Midbrain (tissue), 1 donor: Measurements from ENCODE around the gene ADAM10.
A peak's percentile ranks its signal among the peaks of the same experiment; 100 is the strongest.

Source experiments
- DNase-seq: peaks from one replicate; lab custom pipeline; 2025; lab: John Stamatoyannopoulos, UW

ADAM10 gene

DNA sequence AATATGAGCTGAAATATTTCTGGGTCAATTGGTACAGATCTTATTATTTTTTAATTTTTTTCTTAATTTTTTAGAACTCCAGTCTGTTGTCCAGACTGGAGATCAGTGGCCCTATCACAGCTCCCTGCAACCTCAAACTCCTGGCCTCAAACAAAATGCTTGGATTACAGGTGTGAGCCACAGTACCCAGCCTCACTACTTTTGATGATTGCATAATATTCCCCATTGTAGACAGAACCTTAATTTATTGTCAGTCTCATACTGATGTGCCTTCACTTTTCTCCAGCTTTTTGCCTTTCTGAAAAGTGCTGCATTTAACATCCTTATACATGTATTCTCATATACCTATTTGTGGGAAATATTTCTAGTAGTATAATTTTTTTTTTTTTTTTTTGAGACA lies 172.8 kb downstream of the ADAM10 start:
- no peak for DNase-seq

DNA sequence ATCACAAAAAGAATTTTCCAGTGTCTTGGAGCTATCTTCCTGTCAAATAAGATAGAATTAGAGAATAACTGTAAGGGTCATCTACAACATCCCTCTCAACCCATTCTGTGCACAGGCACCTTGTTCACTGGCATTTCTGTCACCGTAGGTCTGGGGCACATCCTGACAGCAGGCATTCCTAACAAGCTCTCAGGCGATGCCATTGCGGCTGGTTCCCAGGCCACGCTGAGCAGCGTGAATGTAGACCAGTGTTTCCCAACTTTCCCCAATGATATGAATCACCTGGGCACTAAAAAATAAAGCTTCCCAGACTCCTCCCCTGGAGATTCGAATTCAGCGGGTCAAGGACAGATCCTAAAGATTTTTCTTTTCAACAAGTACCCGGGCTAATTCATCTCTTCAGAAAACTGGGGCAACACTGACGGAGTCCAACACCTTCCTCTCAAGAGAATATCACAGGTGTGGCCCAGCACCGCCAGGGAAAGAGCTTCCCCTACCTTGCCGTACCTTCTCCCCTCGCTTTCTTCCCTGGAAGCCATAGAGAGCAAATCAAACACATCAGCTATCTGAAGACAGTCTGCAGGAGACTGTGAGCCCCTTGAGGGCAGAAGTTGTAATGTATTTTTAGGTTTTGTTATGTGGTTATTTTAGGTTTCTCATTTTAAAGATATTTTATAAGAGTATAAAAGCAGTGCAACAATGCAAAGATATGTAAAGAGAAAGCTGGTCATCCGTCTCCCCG lies 174.3 kb downstream of the ADAM10 start:
- no peak for DNase-seq

DNA sequence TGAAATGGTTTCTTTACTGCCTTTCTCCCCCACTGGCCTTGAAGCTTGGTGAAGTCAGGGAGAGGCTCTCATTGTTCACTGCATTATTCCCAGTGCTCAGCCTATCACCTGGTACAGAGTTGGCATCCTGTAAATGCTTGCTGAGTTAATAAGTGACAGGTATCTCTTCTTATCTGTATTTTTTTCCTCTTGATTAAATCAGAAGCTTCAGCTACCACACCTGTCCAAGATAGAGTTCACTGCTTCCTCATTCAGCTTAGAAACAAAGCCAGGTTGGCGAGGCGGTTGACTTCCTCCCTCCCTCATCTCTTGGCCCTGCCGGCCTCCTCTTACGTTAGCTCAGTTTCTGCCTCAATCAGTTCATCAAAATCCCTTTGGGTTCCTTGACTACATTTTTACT lies 174.9 kb downstream of the ADAM10 start:
- no peak for DNase-seq

DNA sequence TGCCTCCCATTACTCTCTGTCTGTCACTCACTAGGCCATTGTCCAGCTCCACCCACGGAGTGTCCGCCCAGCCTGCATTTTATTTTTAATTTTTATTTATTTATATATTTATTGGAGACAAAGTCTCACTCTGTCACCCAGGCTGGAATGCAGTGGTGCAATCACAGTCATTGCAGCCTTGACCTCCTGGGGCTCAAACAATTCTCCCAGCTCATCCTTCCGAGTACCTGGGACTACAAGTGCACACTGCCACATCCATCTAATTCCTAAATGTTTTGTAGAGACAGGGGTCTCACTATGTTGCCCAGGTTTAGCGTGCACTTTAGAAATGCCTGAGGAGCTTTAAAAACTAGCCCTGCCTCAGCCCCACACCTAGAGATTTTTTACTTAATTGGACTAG lies 176.2 kb downstream of the ADAM10 start:
- no peak for DNase-seq

DNA sequence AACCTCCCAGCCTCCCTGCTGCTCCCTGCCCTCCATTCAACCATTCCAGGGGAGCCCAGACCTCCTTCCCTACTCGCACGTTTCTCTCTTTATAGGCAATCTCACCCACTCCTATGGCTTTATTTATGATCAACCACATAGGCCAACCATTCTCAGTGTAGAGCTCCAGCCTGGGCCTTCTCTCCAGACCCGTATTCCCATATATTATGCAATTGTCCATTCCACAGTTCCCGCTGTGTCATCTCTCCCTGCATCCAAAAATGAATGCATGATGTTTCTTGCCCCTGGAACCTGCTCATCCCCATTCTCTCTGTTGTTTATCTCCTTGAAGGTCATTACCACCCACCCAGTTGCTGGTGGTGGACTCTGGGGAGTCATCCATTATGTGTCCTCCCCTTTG lies 177.0 kb downstream of the ADAM10 start:
- no peak for DNase-seq

DNA sequence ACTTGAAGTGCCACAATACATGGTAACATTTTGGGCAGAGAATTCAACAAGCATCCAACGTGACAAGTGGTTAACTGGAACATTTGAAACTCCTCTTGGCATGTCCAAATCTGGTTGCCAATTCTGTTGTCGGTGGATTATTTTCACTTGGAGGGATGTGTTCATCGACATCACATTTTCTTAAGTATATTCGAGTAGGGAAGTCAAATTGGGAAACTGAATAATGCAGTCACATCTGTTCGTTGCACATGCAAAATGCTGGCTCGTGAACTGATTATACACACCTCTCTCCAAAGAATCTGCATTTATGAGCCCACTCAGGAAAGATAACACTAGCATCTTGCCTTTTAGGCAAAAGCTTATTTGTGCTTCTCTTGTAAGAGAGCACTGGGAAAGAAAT lies 178.0 kb downstream of the ADAM10 start:
- no peak for DNase-seq

DNA sequence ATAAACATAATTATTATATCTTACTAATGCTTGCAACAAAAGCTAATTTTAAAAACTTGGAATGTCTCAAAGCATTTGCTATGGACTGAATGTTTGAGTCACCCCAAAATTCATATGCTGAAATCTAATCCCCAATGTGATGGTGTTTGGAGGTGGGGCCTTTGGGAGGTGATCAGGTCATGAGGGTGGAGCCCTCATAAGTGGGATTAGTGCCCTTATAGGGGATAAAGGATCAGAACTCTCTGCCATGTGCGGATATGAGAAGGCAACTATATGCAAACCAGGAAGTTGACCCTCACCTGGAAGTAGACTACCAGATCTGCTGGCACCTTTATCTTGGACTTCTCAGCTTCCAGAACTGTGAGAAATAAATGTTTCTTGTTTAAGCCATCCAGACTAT lies 180.1 kb downstream of the ADAM10 start:
- no peak for DNase-seq

DNA sequence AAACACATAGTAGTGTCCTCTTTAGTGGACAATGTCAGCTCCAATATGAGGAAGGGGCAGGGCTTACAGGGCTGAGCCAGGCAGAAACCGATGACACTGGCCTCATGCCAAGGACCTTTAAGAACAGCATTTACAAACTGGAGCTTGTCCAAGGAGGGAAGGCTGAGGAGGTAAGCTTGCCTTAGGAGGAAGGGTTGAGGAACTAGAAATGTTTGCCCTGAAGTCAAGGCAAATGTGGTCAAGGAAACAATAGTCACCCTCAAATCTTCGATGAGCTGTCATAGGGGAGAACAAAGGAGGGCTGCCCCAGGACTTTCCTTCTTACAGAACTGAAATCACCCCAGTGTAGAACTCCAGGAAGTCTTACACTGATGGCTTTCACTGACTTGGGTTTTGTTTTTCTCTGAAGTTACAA lies 181.3 kb downstream of the ADAM10 start:
- DNase-seq = peak; percentile 19

DNA sequence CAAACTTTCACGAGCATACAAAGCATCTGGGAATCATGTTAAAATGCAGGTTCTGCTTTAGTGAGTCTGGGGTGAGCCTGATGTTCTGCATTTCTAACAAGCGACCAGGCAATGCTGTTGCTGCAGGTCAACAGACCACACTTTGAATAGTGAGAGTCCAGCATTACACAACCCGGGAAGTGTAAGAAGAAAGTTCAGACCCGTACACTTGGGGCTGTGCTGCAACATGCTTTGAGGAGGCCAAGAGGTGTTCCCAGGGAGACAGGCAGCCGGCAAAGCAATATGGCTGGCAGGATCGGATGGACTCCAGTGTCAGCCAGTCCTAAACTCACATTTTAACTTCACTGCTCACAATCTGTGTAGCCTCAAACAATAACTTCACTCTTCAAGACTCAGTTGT lies 183.5 kb downstream of the ADAM10 start:
- DNase-seq = no peak

DNA sequence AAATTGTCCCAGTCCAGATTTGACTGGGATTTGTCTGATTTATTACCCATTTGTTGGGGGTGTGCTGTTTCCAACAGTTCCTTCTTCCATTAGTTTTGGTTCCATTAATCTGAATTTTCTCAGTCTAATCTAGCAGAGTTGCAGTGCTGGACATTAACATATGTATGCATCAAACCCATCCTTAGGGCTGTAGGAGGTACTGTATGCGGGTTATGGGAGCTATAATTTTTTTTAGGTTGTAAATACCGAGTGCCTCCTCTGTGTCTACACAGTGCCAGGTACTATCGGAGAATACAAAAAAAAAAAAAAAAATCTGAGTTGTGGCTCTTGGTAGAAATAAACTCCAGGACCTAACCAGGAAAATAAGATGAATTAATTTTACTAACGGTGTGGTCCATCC lies 183.9 kb downstream of the ADAM10 start:
- DNase-seq = no peak

DNA sequence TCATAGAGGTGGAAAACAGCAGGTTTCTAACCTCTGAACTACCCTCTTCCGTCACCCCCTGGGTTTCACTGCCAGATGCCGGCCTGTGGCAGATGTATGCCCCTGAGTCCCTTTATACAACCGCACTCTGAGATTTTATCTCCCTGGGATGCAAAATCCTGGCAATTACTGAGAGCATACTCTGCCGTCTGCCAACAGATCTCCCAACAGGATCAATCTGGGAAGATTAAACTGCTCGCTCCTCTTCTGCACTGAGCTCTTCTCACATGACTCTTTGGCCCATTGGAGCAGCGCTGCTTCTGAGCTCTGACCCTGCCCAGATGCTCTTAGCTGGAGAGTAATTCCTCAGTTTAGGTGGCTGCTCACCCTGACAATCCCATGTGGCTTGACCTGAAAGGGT lies 184.5 kb downstream of the ADAM10 start:
- no peak for DNase-seq

DNA sequence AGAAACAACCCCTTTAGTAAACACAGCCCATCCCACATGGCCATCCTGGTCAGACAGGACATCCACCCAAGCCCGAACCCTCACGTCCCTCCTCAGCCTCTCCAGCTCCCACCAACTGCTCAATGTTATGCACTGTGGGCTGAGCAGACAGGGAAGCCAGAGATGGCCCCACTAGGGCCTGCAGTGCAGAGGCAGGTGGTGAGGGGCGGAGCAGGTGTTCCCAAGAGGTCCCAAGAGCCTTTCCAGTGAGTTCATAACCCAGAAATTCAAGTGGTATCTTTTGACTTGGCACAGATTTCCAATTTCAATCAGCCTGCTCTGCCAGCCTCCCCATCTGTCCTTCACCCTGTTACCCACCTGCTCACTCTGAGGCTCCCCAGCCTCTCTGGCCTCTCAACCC lies 187.4 kb downstream of the ADAM10 start:
- DNase-seq = no peak

DNA sequence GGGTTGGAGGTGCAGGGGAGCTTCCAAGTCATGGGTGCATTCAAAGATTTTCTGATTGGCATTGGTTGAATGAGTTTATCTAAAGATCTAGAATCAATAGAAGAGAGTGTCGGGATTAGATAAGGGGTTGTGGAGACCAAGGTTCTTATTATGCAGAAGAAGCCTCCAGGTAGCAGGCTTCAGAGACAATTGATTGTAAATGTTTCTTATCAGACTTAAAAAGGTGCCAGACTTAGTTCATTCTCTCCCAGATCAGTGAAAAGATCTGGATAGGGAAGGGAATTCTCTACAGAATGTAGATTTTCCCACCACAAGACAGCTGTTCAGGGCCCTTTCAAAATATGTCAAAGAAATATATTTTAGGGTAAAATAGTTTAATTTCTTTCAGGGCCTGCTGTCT lies 188.2 kb downstream of the ADAM10 start:
- DNase-seq = no peak

DNA sequence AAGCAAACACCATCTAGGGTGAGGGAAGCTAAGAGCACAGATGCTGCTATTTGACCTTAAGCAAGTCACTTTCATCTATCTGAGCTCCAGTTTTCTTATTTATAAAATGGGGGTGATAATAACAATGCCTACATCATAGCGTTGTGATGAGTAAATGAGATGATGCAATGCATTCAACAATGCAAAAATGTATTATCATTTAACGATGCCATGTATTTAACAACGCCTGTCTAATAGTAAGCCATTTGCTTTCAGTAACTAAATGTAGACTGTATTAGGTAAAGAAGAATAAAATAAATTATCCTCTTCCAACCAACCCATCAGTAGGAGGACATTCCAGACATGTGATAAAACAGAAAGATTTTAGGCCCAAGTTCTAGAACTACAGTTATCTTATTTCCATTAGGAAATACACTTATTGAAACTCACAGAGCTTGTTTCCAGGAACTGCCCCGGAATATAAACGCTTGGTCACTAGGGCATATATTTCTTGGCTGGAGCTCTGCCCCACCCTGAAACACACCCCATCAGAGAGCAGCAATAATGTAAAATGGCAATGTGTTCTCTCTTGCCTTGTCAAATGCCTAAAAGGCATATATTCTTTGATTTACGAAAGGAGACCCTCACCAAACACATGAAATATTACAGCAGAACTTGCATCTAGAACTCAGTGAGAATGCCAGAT lies 189.5 kb downstream of the ADAM10 start:
- no peak for DNase-seq

DNA sequence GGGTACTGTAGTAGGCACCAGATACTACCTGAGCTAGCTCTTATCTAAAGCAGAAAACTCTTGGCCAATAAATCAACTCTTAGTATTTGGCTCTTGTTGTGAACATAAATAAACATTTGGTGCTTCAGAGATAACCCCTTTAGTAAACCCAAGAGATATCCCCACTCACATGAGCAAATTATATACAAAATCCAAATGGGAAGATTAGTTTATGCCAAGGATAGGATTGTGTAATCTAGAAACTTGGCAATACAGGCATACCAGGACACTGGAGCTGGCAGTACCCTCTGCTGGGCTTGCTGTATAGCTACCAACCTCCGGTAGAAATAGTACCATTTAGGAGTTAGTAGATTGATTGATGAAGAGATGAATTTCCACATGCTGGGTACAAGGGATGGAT lies 190.7 kb downstream of the ADAM10 start:
- DNase-seq = no peak

DNA sequence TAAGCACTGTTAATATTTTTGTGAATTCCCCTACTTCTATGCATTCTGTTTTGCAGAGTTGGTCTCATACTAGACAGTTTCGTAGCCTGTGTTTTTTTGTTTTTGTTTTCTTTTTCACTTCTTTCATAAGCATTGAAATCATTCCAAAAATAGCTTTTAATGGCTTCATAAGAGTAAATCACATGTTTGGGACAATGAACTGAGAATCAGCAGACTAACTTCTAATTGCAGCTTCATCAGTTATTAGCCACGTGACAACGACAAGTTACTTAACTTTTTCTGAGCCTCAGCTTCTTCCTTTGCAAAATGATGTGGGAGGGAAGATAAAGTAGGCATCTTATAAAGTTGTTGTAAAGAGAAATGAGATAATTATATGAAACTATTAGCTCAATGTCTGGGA lies 193.0 kb downstream of the ADAM10 start:
- no peak for DNase-seq

DNA sequence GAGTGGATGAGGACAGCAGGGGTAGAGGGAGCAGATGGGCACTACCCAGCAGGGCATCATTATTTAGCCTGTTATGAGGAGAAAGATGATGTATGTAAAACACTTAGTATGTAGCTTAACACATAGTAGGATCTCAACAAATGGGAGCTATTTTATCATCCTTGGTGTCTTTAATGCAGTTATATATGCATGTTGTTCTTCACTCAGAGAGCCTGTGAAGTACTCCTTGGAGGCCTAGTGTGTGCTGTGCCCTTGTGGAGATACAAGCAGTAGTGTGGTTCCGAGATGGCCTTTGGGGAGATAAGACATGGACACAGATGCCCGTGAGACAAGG lies 193.5 kb downstream of the ADAM10 start:
- no peak for DNase-seq

DNA sequence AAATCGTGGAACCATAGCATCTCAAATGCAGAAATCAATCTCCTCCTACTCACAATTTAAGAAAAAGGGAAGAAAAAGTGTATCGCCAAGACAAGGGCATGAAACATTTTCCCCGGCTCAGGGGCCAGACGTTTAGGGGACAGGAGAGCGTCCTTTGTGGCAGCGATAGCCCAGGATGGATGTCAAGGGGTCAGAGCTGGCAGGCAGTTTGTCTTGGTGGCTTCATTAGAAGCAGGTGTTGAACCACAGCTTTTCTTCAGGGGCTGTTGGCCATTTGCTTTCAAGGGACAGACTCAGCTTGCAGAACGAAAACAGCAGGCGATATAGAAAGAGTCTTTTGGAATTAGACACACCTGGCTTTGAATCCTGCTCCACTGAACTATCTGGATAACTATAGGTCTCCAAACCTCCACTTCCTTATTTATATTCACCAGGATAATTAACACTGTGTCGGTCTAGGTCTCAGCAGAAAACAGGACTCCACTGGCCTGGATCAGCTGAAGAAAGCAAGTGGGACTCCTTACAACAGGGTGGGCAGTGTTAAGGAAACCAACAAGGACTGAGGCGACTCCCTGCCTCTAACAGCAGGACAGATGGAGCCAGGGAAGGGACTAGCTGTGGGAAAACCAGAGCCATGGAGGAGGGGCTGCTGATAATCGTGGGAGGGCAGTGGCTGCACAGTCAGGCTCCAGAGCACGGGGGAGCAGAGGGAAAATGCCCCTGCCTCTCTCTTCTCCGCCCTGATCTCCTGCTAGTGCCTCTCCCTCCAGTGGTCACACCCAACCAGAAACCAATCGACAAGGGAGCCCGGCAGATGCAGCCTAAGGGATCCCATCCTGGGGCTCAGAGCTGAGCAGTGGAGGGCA lies 194.1 kb downstream of the ADAM10 start:
- no peak for DNase-seq

DNA sequence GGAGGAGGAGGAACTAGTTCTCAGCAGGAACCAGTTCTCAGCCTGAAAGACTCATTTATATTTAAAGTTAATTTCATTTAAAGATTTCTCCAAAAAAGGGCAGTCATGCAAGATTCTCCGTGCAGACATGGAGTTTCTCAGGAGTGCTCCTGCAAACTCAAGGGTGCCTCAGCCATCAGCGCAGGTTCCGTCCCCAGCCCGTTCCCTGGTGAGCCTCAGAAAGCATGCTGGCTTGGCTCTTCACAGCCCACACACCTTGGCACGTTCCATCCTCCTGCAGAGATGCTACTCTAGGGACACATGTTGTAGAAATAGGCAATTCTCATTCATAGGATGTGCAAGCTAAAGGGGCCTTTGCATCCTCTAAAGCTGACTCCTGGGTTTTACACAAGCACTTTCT lies 194.7 kb downstream of the ADAM10 start:
- no peak for DNase-seq

DNA sequence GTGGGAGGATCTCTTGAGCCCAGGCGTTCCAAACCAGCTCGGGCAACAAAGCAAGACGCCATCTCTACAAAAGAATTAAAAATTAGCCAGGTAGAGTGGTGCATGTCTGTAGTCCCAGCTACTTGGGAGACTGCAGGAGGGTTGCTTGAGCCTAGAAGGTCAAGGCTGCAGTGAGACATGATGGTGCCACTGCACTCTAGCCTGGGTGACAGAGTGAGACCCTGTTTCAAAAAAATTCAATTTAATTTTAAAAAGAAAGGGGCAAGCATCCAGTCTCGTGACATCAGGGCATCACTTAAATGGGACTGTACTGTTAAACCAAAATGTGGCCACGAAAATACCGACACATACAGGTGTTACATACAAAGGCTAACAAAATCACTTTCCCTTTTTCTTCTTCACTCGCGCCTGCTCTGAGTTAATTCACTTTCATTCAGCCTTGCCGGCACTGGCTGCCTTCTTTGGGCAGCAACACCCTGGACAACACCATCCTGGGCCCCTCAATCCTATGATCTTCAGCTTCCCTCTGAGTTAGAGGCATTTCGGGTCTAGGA lies 196.1 kb downstream of the ADAM10 start:
- DNase-seq = no peak

DNA sequence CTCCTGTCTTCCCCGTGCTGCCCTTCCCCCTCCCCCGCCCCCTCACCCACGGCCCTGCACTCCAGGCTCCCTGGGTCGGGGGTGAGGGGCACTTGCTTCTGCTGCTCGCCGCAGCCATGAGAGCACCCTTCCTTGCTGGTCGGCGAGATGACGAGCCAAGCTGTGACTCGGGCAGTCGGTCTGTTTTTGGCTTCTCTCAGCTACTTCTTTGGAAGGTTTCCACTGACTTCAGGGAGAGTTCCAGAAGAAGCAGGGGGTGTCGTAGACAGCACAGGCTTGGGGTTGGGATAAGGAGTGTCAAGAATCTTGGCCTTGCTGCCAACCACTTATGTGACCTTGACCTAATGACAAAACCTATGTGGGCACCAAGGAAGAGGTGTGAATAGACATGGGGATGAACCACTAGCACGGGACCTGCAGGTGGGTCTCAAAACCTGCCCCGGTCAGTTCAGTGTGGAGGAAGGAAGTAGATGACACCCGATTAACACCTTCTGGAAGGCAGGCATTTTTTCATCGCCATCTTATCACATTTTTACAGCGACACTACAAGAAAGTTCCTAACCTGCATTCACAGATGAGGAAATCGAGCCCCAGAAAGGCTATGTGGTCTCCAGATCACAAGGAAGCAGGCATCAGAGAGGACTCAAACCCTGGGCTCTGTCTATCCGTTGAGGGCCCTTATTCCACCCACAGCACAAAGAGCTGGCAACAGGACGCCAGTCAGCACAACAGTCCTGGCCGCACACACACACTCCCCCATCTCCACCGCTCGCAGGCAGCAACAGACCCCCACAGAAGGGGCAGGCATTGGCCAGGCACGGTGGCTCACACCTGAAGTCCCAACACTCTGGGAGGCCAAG lies 196.8 kb downstream of the ADAM10 start:
- no peak for DNase-seq
